HG03575 (cell line): ENCODE measurements around the gene GPI.

Experiments used
- ATAC-seq: cut with Tn5 transposase; IDR thresholded peaks from one replicate; pipeline ENCODE4 v1.9.1; 2021; ENCODE audit not compliant: unreplicated experiment, insufficient number of reproducible peaks, low FRiP score; ENCODE audit errors: extremely low read depth

GPI gene

DNA sequence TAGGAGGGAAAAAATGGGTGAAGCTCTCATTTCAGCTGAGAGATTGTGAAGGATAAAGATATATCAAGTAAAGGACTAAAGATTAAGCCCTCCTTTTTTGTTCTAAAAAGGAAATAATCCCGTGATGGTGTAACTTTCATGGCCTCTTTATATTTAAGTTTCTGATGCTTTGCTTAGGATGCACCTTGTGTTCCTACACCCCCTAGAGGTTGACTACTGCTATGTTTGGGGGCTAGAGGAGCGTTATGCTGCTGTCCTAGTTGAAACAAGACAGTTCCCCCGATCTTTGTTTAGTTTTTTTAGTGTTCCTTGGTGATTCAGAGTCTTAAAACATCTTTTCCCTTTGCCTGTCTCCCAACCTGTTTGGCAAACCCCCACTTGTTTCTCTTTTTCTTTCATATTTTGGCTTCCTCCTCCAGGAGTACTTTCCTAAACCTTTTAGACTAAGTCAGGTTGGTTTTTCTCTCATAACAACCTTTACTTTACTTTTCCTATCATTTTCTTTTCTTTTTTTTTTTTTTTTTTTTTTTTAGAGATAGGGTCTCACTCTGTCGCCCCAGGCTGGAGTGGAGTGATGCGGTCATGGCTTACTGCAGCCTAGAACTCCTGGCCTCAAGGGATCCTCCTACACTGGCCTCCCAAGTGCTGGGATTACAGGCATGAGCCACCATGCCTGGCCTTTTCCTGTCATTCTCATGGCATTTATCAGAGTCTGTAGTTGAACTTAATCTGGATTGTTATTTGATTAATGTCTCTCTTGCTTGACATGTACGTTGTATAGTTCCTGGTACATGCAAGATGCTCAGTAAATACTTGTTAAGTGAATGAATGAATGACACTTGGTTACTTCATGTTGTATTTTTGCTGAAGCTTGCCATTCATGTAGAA is 66.0 kb downstream of the GPI start:
- no peak for ATAC-seq

DNA sequence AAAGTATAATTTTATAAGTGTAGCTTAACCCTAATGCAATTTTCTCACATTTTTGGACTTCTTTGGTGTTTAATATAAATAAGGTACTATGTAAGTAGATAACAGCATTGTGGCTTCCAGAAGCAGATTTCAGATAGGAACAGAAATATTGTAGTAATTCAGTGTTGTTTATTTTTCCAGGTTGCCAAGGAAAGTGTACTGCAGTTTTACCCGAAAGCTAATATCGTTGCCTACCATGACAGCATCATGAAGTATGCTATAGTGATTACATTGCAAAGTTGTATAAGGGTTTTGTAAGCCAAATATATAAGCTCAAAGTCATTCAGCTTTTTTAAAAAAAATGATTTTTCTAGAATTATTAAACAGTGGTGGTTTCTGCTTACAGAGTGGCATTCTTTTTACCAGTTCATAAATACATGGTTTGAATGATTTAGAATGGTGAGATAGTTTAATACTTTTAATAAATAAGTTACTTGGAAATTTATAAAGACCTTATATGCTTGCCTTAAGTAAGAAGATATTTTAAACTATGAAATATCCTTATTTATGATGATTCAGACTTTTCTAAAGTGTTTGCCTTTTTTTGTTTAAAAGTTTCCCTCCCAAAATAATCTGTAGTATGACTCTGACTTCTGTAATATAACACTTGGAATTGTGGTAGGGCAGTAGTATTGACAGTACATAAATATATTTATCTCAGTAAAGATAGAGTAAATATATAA is 66.8 kb downstream of the GPI start:
- ATAC-seq, result no peak

GRCh38 chr19:34432797-34433196 is 67.8 kb downstream of the GPI start:
- no peak for ATAC-seq

DNA sequence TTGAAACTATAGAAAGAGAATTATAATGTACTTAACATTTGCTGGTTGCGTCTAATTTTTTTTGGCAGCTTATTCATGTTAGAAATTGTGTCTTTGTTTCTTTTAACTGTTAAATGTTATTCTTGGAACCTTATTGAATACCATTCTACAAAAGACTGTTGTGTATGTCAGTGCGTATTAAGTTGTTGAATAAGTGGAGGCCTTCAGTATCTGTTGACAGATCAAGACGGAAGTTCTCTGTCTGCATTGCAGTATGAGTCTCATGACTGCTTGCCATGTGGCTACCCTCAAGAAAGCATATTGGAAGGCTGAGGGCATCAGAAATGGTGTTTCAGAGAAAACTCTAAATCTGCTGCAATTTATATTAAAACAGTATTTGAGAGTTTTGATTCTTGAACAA is 71.7 kb downstream of the GPI start:
- ATAC-seq, result no peak

DNA sequence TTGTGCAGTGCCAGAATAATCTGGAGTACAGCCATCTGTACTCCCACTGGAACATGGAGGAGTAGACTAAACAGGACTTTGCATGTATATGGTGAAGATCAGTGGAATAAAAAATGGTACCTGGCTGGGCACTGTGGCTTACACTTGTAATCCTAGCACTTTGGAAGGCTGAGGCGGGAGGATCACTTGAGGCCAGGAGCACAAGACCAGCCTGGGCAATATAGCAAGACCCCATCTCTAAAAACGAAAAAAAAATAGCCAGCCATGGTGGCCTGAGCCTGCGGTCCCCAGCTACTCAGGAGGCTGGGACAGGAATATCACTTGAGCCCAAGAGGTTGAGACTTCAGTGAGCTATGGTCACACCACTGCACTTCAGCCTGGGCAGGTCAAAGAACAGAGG is 83.2 kb downstream of the GPI start:
- no peak for ATAC-seq
